OCI-M2 (cell line): ENCODE data around the gene UBXN1.
A peak's percentile ranks its signal among the peaks of the same experiment; 100 is the strongest.

Source experiments
- DNase-seq: peaks from one replicate; lab custom pipeline; 2025; ENCODE audit not compliant: unreplicated experiment; lab: John Stamatoyannopoulos, UW

The UBXN1 gene, protein sequence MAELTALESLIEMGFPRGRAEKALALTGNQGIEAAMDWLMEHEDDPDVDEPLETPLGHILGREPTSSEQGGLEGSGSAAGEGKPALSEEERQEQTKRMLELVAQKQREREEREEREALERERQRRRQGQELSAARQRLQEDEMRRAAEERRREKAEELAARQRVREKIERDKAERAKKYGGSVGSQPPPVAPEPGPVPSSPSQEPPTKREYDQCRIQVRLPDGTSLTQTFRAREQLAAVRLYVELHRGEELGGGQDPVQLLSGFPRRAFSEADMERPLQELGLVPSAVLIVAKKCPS

DNA sequence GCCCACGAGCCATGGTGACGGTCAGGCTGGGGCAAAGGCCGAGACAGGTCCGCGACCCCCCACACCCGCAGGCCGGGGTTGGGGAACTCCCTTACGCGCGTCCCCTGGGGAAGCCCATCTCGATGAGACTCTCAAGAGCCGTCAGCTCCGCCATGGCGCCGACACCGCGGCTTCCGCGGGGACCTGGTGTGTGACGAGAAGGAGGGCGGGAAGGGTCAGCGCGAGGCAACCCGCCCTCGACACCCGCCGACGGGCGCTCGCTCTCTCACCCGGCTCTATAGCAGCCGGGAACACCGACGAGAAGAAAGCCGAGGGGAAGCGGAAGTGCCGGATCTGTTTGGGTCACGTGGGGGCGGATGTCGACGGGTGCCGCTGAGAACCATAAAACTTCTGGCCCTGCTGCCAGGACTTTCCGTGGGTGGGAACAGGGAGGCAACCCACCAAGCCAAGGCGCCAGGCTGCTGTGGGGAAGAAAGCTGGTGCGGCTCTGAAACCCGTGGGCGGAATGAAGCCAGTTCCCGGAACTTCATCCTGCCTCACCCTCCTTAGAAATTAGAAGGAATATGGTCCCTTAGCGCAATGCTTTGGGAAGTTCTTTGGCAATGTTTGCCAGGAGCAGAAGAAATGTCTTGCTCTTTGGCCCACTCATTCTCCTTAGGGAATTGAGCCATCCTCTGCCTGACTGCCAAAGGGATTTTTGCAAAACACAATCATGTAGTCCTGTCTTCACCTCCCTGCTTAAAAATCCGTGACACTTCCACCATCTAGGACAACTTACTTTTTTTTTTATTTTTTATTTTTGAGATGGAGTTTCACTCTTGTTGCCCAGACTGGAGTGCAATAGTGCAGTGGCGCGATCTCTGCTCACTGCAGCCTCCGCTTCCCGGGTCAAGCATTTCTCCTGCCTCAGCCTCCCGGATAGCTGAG, at the start of gene UBXN1:
Gene UBXN1 (minus strand): TSS at position 304 of the 927 bp plus-strand sequence. CDS start 150 bp downstream, at position 154.
- DNase-seq, result peak; percentile 34

DNA sequence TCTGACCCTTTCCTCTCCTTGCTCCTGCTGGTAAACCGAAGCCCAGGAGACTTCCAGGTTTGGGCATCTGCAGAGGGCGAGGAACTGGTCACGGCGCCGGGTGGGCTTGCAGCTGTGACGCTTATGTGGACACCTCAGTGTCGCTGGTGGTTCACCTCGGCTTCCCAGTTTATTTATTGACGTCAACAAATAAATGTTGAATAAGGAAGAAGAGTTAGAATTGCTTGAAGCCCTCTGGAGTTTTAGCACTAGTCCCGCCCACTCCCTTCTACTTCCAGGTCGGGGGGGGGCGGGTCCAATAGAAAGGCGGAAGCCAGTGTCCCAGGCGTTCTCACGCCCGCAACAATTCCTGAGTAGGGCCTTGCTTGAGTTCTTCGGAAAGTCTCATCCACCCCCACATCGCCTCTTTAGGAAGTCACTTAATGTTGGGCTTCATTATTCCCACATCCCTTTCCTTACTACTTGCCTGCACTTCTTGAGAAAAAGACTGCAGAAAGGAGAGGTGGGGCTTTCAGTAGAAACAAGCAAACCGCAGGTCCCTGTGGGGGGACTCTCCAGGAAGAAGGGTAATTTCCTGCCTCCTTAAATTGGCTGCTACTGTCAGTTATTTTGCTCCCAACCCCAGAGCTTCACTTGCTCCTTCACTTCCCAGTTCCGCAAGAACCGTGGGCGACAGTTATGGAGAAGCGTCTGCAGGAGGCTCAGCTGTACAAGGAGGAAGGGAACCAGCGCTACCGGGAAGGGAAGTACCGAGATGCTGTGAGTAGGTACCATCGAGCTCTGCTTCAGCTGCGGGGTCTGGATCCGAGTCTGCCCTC, 49.5 kb upstream of the UBXN1 start, which contains the start of gene TTC9C:
Gene TTC9C (plus strand): TSS at position 316 of the 818 bp plus-strand sequence. CDS start 363 bp downstream, at position 679.
- no peak for DNase-seq

DNA sequence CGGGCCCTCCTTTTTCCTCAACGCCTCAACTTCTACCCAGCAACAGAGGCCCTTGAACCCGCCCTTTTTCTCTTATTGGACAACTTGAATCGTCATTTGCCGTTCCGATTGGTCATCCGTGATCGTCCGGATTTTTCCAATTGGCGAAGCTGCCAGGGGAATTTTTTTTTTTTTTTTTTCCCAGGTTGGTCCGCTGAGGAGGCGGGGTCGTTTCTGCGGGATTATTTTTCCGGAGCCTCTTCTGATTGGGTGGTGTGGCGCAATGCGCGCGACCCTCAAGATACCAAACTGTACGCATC, 48.9 kb upstream of the UBXN1 start:
- DNase-seq, result peak; percentile 73

DNA sequence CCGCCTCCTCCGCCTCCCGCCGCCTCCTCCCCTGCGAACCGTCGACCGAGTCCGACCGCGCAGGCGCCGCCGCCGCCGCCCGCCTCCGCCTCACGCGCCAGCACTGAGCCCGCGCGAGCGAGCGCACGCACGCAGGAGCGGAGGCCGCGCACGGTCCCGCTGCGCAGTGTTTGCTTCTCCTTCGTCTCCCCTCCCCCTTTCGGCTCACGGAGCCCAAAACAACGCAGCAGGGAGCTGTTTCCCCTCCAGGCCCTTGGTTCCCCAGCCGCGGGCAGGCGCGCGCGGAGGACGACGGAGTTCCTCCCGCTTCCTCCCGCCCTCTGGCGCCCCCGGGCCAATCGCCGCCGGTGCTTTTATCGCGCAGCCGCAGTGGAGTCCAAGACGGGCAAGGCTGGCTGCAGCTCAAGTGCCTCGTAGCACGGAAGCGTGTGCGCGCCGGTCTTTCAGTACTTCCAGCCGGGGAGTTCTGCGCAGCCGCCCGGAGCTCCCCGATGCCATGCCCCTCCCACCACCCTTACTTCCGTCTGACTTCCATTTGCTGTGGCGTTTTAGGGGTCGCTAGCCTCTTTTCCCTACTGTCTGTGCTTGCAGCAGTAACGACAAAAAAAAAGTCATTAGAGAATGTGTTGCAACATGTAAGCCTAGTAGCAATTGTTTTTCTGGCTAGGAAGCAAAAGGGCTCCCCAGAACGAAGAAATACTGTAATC, 48.4 kb upstream of the UBXN1 start, which contains the start of gene HNRNPUL2:
Gene HNRNPUL2 (minus strand): TSS at position 293 of the 707 bp plus-strand sequence. CDS start 301 bp downstream, outside the sequence.
- DNase-seq, result peak; percentile 81

DNA sequence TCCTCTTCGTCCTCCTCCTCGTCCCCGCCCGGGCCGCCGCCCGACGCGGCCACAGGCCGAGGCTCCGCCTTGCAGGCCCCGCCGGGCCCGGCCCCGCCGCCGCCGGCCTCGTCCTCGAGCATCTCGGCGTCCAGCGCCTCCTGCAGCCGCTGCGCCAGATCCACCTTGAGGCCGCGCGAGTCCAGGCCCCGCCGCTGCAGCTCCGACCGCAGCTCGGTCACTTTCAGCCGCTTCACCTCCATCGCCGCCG, 48.0 kb upstream of the UBXN1 start:
- no peak for DNase-seq

DNA sequence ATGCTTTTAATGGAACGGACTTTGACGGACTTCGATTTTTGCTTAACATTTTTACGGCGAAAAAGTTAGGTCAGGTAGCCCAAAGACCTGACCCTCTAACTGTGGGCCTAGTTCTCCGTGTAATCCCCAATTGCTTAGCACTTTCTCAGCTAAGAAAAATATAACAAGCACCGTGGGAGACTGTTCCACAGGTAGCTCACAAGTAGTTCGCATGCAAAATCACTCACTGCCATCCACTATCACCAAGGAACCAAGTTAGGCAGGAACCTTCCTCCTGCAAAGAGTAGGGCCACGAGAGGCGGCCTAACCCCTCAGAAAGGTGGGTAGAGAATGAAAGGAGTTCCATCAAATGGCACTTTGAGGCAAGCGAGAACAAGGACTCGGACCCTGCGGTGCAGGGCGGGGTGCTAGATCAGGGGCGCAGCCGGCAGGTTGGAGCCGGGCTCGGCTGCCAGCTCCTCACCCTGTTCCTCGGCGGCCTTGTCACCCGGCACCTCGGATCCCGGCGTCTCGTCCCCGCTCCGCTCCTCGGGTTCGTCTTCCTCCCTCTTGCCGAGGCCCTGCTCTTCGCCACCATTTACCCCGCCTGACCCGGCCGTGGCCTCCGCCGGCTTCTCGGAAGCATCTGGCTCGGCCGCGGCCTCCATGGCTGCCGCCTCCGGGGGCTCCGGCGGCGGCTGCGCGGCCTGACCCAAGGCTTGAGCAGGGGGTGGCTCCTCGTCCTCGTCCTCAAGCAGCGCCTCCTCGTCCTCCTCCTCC, 47.5 kb upstream of the UBXN1 start:
- DNase-seq, result no peak

DNA sequence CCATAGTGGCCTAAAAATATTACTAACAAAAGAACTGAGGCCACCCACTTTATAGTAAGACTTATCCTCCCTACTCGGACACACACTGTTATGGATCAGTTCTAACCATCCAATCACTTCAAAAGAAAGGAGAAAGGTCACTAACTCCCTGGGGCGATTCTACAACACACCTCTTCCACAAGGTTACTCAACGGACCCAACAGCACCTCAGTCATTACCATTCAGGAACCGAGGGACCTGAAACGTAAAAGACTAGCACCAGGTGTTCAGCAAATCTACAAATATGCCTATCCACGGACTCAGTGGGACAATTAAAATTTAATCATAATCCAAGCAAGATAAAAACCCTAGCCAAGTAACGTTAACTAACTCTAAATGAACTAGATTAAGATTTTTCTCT, 46.8 kb upstream of the UBXN1 start:
- no peak for DNase-seq

DNA sequence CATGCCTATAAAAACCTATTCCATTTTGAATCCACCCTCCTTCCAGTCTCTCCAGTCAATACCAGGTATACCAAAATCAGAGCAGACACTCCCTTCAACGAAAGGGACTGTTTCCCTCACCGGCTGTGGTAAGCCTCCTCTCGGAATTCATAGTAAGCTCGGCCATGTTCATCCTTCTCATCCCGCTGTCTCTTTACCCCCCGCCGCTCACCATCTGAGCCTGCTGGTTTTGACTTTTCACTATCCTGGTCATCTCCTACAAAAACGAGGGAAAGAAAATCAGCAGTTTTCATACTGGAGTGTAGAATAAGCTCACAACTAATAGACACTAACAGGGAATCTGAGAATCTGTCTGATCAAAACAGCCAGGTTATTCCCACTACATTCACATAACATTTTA, 45.3 kb upstream of the UBXN1 start:
- DNase-seq, result no peak

DNA sequence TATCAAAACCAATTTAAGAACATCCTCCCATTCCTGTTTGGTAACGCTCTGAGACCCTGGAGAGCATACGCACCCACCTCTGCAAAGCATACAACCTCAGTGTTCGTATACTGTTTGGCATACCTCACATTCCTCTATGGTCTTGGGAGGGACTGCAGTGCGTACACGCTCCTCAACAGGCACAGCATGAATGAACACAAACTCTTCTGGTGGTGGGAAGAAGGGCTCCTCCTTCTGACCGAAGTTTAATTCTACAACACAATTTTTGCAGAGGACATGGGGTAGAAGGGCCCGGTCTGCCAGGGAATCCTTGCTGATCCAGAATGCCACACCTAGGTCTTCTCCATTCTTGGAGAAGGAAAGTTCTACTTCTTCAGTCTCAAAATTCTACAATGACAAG, 43.1 kb upstream of the UBXN1 start:
- DNase-seq, result no peak

DNA sequence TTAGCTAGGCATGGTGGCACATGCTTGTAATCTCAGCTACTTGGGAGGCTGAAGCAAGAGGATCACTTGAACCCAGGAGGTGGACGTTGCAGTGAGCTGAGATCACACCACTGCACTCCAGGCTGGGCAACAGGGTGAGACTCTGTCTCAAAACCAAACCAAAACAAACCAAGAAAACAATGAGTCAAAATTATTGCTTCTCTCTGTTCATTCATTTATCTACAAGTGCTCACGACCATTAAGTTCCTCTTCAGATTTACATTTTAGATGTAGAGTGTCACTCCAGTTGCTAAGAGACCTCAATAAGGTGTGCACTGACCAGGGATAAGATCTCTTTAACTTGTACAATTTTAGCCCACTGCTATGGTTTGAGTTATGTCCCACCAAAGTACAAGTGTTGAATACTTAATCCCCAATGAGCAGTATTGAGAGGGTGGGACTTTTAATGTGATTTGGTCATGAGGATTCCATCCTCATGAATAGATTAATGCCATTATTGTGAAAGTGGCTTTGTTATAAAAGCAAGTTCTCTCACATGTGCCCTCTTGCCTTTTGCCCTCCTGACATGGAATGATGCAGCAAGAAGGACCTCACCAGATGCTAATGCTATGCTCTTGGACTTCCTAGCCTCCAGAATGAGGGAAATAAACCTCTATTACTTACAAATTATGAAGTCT, 40.6 kb upstream of the UBXN1 start:
- DNase-seq, result no peak

DNA sequence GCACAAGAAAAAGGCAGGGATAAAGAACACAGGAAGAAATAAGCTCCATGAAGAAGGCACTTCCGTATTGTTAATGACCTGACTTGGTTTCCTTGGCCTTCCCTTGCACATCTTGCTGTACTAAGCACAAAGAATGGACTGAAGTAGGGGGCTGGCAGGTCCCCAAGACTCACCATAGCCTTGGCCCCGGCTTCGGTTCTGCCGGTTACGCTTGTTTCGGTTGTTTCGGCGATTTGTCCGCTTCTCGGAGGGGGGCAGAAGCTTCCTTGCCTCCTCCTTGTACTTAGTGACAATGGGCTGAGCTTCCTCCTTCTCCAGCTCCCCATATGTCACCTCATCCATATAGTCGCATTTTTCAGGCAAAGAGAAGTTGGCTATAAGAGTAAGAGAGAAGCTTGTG, 37.9 kb upstream of the UBXN1 start:
- DNase-seq, result no peak

DNA sequence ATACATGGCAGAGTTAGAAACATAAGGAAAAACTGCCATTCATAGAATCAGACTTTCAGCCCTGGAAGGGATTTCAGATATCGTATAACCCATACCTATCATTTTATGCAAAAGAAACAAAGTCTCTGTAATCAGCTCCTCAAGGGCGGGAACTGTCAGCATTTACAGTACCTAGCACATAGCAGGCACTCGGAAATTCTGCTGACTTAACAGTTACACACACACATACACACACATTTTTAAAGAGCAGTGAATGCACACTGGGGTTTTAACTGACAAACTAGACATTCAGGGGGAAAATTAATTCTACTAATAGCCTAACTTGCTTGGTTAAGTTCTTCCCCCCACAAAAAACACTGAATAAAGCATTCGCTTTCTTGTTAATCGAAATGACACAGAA, 37.3 kb upstream of the UBXN1 start:
- no peak for DNase-seq

DNA sequence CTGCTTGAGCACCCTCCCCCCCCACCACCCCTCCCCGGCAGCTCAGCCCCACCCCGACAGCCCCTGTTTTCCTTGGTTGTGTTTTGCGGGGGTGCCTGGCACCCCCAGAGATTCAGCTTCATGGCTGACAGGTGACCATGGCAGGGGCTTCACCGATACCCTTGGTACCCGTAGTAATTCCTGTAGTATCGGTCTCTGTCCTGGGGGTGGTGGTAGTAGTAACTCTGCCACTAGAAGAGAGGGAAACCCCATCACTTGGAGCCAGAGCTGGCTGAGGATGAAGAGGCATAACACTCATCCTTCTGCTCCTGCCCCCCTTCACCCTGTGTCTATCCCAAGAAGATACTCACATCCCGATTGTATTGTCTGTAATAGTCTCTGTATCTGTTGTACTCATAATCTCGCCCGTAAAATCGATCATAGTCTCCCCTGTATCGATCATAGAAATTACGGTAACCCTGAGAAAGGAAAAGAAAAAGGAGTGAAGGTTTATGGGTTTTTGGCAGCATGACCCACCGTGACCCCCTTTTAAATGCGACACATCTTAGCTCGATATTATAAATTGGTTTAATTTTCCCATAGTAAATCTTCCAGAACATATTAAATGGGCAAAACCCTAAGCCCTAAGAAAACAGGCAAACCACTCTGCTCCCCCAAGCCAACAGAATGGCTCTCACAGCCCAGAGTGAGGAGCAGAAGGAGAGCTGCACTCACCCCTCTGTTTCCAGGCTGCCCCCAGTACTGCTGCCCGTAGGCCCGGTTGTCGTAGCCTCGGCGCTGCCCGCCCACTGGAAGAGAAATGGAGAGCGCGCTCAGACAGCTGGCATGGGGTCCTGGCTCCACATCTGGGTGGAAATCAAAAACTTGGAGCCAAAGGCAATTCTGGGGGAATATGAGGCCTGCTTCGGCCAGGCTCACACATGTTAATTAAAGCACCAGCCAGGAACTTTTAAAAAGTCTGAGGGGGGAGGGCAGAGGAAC, 36.6 kb upstream of the UBXN1 start:
- no peak for DNase-seq

DNA sequence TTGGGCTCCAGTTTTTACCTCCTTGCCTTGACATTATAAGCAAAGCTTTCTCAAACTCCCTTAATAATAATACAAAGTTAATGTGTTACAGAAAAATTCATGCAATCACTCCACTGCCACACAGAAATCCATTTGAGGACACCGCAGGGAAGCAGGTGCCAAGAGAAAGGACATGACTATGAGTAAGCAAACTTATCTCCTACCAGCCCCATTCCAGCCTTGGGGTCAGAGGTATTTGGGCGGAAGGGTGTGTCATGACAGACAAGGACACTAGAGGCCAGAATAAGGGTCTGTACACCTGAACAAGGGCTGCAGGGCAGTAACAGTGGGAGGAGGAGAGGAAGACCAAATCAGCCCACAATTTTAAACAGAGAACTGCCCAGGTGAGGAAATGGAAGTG, 34.5 kb upstream of the UBXN1 start:
- DNase-seq, result no peak

DNA sequence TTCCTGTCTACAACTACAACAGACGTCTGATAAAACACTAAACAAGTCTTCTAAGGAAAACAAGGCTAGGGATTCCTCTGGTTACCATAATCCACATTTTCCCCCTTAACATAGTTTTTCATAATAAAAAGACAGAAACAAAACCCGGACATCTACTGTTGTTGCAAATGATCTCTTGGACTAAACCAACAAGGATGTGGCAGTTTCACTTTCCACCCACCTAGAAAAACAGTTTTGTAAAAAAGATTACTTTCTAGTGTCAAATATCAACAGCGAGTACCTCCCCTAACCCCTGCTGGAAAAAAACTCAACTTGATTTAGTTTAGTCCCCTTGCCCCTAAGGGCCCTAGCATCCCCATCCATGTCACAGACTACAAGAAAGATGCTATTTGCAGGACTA, 34.0 kb upstream of the UBXN1 start:
- no peak for DNase-seq

DNA sequence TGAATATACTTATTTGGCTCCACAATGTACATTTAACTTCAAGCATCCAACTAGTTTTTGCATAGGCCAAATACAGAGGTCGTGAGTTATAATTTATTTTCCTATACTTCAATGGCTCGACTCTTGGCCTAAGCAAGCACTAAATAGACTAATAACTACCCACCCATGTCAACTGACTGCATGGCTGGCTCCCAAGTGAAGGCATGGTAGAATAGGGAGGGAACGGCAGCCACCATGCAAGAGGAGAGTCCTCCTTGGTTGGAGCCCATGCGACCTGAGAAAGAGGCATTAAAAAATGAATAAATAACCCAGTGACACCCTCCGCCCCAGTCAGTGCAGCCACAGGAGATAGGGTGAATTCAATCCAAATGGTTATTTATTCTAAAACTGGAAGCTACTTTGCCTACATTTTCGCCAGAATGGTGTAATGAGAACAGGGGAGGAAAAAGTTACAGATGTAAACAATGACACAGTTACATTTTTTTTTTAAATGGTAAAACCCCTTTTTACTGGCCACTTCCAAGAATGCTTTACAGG, 33.5 kb upstream of the UBXN1 start:
- DNase-seq, result no peak

DNA sequence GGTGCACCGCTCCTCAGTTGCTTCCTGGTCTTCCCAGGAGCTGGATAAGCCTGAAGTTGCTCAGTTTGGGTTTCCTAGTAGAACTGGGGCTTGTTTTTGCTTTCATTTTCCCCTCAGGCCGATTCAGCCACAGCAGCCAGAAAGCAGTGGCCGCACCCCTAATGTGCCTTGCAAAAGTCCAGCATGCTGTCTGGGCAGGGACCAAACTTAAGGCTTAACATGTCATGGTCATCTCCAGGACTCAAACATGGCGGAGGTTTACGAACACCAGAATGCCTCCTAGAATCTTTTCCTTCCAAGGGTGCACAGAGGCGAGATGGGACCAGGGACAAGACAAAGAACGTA, 31.1 kb upstream of the UBXN1 start:
- DNase-seq, result no peak

DNA sequence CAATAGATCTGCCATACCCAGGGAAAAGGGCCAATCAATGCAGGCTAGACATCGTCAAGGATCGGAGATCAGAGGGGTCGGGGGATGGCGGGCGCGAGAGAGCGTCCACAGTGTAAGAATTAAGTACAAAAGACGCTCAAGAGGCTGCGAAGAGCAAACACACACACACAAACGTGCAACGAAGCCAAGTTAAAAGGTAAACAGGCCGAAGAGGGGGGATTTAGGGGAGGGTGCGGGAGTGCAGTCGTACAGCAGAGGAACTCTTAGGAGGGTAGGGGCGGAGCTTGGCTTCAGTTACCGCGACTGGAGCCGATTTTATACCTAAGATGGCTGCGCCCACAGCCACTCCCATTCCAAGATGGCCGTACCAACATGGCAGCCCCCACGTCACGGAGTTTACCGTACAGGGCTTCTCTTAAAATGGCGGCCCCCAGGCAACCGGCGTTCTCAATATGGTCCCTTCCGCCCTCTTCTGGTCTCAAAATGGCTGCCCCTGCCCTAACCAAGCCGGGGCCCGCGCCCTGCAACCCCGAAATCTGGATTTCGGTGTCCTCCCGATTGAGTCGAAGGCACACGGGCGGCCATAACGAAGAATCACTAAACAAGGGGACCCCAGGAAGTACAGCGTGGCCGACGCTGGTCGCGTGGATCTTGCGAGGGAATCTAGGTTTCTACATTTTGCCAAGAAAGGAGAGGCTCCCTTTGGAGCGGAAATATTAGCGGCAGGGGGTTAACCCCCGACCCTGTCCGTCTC, 30.6 kb upstream of the UBXN1 start:
- DNase-seq, result no peak
